Panc1 (cell line): Measurements from ENCODE around the gene CFAP77. TPM values are rescaled to one million over a fixed set of nuclear protein-coding genes. Genes with fewer than 3 reads are reported as not detected.

Source experiments
- ATAC-seq: fragments of 200-7000 bp; cut with Tn5 transposase; 2 replicates; pipeline ENCODE4 v1.9.1; 2020; ENCODE audit warnings: mild to moderate bottlenecking, moderate library complexity
- BruUV-seq: library from RNA; stranded (reverse); fragments of 400-500 nt; replicated peaks from 2 replicates; lab custom pipeline; 2021; lab: Mats Ljungman, UMichigan
- CTCF ChIA-PET: fragments of 300-600 bp; sonication (Branson Sonifier 250); formaldehyde crosslinking; loops from one replicate; lab custom pipeline; 2022; ENCODE audit warnings: antibody characterized with exemption; lab: Charles Lee
- POLR2A ChIA-PET: fragments of 300-600 bp; sonication (Branson Sonifier 250); formaldehyde crosslinking; loops from one replicate; lab custom pipeline; 2022; ENCODE audit warnings: antibody characterized with exemption; lab: Charles Lee
- DNase-seq: peaks from one replicate; pipeline ENCODE4 v3.0.0-alpha.2; 2010; ENCODE audit warnings: low read depth, low spot score
- H3K27ac ChIP-seq: 2 replicates; pipeline ENCODE4 v1.5.1; 2011; ENCODE audit warnings: mild to moderate bottlenecking, low read length, inconsistent platforms
- H3K27me3 ChIP-seq: fragments of 200-500 bp; sonication (Bioruptor generic); 2 replicates; pipeline ENCODE4 v1.6.0; 2014; ENCODE audit warnings: low read length, inconsistent platforms; ENCODE audit not compliant: control insufficient read depth, insufficient read depth
- H3K36me3 ChIP-seq: fragments of 200-500 bp; sonication (Bioruptor generic); 2 replicates; pipeline ENCODE4 v1.5.1; 2014; ENCODE audit warnings: inconsistent platforms, mild to moderate bottlenecking, low read length, moderate library complexity; ENCODE audit not compliant: control insufficient read depth, insufficient read depth
- H3K4me1 ChIP-seq: 2 replicates; pipeline ENCODE4 v1.5.1; 2011; ENCODE audit warnings: inconsistent platforms, mild to moderate bottlenecking, low read length, moderate library complexity; ENCODE audit not compliant: control insufficient read depth, insufficient read depth
- H3K4me3 ChIP-seq, 2 experiments: 2 replicates each; pipeline ENCODE4 v1.5.1; 2011 to 2012; ENCODE audit warnings: low read depth in 2 of 2, low read length in 2 of 2, mild to moderate bottlenecking in 2 of 2, inconsistent platforms in 1 of 2, moderate library complexity in 1 of 2
- H3K9me3 ChIP-seq: fragments of 200-500 bp; sonication (Bioruptor generic); 2 replicates; pipeline ENCODE4 v1.5.1; 2014; ENCODE audit warnings: low read depth, mild to moderate bottlenecking, inconsistent platforms, low read length, moderate library complexity; ENCODE audit not compliant: control insufficient read depth, insufficient read depth
- CTCF ChIP-seq: fragments of 450-650 bp; IDR thresholded peaks from 2 replicates; pipeline ENCODE4 v1.5.1; 2017; ENCODE audit warnings: mild to moderate bottlenecking
- POLR2AphosphoS5 ChIP-seq: IDR thresholded peaks from 2 replicates; pipeline ENCODE4 v1.6.1; 2012; ENCODE audit warnings: mild to moderate bottlenecking, low read depth, low read length, moderate library complexity
- SIN3A ChIP-seq: IDR thresholded peaks from 2 replicates; pipeline ENCODE4 v1.6.1; 2012; ENCODE audit warnings: low read depth, mild to moderate bottlenecking, low read length, moderate library complexity, borderline replicate concordance; ENCODE audit not compliant: insufficient read depth
- TCF7L2 ChIP-seq: IDR thresholded peaks from 2 replicates; pipeline ENCODE4 v1.6.1; 2011; ENCODE audit warnings: mild to moderate bottlenecking, low read depth, low read length, inconsistent platforms
- in situ Hi-C: cut with HindIII; loops from 2 replicates; pipeline ENCODE4 v1.10.0; 2016; ENCODE audit warnings: low sequenced_read_pairs, low pct_unique_long_range_greater_than_20kb
- intact Hi-C: fragments of 100-400 bp; cut with micrococcal nuclease; formaldehyde crosslinking; loops from one replicate; pipeline ENCODE4 v1.10.0; 2022; ENCODE audit not compliant: unreplicated experiment
- total RNA-seq: library from RNA; stranded (reverse); gene quantifications from one replicate; pipeline ENCODE4 v1.2.1, GENCODE V29; 2021; ENCODE audit not compliant: unreplicated experiment
- TF ChIP-seq, protein P1 (sequence below), 2 experiments: IDR thresholded peaks; 2 replicates each; pipeline ENCODE4 v1.6.1; 2011 to 2012; ENCODE audit warnings: low read depth in 2 of 2, control low read depth in 1 of 2, low read length in 1 of 2, mild to moderate bottlenecking in 1 of 2, moderate library complexity in 1 of 2; ENCODE audit not compliant: insufficient read depth in 1 of 2

The CFAP77 gene
- total RNA-seq, 1 experiment from 2014 or later, result not detected

DNA sequence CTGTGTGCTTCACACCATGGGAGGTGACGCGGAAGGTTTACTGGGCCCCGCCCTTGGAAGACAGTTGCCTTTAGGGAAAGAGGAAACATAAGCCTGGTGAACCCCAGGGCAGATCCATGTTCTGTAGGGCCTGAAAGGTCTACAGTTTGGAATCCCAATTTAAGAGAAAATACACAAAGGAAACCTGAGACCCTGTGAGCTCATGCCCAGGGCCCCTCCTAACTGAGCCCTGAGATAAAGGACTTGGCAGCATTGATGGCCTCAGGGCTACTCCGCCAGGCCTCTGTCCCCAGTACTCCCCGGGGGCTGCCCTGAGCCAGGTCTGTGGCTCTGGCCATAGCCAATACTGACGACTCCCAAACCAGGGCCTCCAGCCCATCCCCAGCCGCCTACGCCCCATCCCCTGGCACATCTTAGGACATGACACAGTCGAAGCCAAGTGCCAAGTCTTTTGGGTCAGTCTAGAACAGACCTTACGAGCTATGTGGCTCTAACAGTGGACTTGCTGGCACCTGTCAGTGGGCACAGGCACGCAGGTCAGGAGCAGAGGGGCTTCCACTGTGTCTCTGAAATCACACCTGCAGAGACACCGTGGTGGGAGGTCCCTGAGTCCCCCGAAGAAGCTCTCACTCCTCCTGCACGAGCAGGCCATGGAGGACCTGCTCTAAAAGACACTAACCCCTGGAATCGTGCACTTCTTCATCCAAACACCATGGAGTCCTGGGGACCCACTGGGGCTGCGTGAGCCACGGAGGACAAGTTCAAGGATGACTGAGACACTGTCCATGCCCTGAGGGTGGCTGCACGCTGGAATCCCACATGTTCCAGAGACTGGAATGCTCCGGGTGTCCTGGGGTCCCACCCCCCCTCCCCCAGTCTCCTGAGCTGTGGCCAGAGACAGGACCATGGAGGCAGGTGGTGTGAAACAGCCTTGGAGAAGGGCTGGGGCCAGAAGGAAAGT is 132.1 kb downstream of the CFAP77 start:
- ChIA-PET POLR2A (no interaction called here), CTCF (no interaction called here)
- no peaks in the 10 kb centered on the region for H3K36me3 ChIP-seq
- DNase-seq (no peak), ATAC-seq (no peak)
- no peaks in the 10 kb centered on the region for H3K9me3 ChIP-seq
- H3K27ac ChIP-seq, result no peak overlapping the region
- TF ChIP-seq POLR2AphosphoS5, result no peak
- no peak for TF ChIP-seq SIN3A
- TF ChIP-seq, protein P1, sequence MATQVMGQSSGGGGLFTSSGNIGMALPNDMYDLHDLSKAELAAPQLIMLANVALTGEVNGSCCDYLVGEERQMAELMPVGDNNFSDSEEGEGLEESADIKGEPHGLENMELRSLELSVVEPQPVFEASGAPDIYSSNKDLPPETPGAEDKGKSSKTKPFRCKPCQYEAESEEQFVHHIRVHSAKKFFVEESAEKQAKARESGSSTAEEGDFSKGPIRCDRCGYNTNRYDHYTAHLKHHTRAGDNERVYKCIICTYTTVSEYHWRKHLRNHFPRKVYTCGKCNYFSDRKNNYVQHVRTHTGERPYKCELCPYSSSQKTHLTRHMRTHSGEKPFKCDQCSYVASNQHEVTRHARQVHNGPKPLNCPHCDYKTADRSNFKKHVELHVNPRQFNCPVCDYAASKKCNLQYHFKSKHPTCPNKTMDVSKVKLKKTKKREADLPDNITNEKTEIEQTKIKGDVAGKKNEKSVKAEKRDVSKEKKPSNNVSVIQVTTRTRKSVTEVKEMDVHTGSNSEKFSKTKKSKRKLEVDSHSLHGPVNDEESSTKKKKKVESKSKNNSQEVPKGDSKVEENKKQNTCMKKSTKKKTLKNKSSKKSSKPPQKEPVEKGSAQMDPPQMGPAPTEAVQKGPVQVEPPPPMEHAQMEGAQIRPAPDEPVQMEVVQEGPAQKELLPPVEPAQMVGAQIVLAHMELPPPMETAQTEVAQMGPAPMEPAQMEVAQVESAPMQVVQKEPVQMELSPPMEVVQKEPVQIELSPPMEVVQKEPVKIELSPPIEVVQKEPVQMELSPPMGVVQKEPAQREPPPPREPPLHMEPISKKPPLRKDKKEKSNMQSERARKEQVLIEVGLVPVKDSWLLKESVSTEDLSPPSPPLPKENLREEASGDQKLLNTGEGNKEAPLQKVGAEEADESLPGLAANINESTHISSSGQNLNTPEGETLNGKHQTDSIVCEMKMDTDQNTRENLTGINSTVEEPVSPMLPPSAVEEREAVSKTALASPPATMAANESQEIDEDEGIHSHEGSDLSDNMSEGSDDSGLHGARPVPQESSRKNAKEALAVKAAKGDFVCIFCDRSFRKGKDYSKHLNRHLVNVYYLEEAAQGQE (IDR thresholded peaks at IDR 0.05; ENCODE audit: insufficient read depth in 1 of 2, low read depth in 2 of 2, low read length in 1 of 2), result no peak
- BruUV-seq, result no TSS peak
- intact Hi-C loops (no loop called here), in situ Hi-C loops (no loop called here)
- no peak overlapping the region for H3K4me3 ChIP-seq
- no peaks in the 10 kb centered on the region for H3K4me1 ChIP-seq
- no peaks in the 10 kb centered on the region for H3K27me3 ChIP-seq

GRCh38 chr9:132543251-132543650 is 133.2 kb downstream of the CFAP77 start:
- CTCF ChIA-PET, result no interaction called here
- no peak for DNase-seq
- POLR2A ChIA-PET, result no interaction called here
- no peaks in the 10 kb centered on the region for H3K9me3 ChIP-seq
- no peak overlapping the region for H3K27ac ChIP-seq
- no peaks in the 10 kb centered on the region for H3K36me3 ChIP-seq
- in situ Hi-C loops (no loop called here), intact Hi-C loops (no loop called here)
- no TSS peak for BruUV-seq
- H3K4me1 ChIP-seq, result no peaks in the 10 kb centered on the region
- H3K4me3 ChIP-seq, result no peak overlapping the region
- TF ChIP-seq POLR2AphosphoS5 (no peak), CTCF (no peak), SIN3A (no peak), TCF7L2 (no peak)
- TF ChIP-seq, protein P1 (IDR thresholded peaks at IDR 0.05; ENCODE audit: insufficient read depth in 1 of 2, low read depth in 2 of 2, low read length in 1 of 2), result no peak
- H3K27me3 ChIP-seq, result no peaks in the 10 kb centered on the region
- no peak for ATAC-seq
